Uterus (tissue), 2 donors: ENCODE results near the gene CCSER2.

Experiments
- POLR2A ChIP-seq, 2 donors: fragments of 450-650 bp; IDR thresholded peaks; one replicate each; pipeline ENCODE4 v1.6.1; 2016; ENCODE audit warnings: antibody characterized with exemption in 2 of 2, mild to moderate bottlenecking in 1 of 2, moderate library complexity in 1 of 2
- TF ChIP-seq, protein P1 (sequence below), 4 experiments: fragments of 200-600 bp in 2 of 4; fragments of 450-650 bp in 2 of 4; sonication (generic) in 2 of 4; IDR thresholded peaks; one replicate each; pipeline ENCODE4 v1.5.1; 2016 to 2019; ENCODE audit warnings: antibody characterized with exemption in 4 of 4, mild to moderate bottlenecking in 2 of 4, moderate library complexity in 1 of 4

DNA sequence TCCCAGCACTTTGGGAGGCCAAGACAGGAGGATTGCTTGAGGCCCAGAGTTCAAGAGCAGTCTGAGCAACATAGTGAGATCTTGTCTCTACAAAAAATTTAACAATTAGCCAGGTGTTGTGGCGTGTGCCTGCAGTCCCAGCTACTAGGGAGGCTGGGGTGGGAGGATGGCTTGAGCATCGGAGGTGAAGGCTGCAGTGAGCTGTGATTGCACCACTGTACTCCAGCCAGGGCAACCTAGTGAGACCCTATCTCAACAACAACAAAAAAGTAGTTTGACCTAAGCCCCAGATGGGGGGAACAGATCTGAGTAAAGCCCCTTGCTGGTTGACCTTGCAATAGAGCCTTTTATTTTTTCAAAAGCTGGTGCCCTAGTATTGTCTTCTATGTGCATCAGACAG, 15.6 kb upstream of the CCSER2 start:
- TF ChIP-seq, protein P1, sequence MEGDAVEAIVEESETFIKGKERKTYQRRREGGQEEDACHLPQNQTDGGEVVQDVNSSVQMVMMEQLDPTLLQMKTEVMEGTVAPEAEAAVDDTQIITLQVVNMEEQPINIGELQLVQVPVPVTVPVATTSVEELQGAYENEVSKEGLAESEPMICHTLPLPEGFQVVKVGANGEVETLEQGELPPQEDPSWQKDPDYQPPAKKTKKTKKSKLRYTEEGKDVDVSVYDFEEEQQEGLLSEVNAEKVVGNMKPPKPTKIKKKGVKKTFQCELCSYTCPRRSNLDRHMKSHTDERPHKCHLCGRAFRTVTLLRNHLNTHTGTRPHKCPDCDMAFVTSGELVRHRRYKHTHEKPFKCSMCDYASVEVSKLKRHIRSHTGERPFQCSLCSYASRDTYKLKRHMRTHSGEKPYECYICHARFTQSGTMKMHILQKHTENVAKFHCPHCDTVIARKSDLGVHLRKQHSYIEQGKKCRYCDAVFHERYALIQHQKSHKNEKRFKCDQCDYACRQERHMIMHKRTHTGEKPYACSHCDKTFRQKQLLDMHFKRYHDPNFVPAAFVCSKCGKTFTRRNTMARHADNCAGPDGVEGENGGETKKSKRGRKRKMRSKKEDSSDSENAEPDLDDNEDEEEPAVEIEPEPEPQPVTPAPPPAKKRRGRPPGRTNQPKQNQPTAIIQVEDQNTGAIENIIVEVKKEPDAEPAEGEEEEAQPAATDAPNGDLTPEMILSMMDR (IDR thresholded peaks at IDR 0.05) = no peak
- no peak for TF ChIP-seq POLR2A (IDR thresholded peaks at IDR 0.05)
